Thyroid gland (tissue), 4 donors: ENCODE measurements around the gene PDZRN3.

ENCODE experiments used
- POLR2A ChIP-seq, 2 donors: fragments of 450-650 bp; IDR thresholded peaks; one replicate each; pipeline ENCODE4 v1.6.1; 2017; ENCODE audit warnings: antibody characterized with exemption in 2 of 2, mild to moderate bottlenecking in 2 of 2, moderate library complexity in 1 of 2
- TF ChIP-seq, protein P1 (sequence below), 6 experiments: fragments of 200-600 bp in 3 of 6; fragments of 450-650 bp in 3 of 6; sonication (generic) in 3 of 6; IDR thresholded peaks; one replicate each; pipeline ENCODE4 v1.5.1; 2016 to 2019; ENCODE audit warnings: antibody characterized with exemption in 6 of 6, mild to moderate bottlenecking in 2 of 6, inconsistent platforms in 1 of 6, moderate library complexity in 1 of 6

- no peak for TF ChIP-seq POLR2A (IDR thresholded peaks at IDR 0.05)
- TF ChIP-seq, protein P1, sequence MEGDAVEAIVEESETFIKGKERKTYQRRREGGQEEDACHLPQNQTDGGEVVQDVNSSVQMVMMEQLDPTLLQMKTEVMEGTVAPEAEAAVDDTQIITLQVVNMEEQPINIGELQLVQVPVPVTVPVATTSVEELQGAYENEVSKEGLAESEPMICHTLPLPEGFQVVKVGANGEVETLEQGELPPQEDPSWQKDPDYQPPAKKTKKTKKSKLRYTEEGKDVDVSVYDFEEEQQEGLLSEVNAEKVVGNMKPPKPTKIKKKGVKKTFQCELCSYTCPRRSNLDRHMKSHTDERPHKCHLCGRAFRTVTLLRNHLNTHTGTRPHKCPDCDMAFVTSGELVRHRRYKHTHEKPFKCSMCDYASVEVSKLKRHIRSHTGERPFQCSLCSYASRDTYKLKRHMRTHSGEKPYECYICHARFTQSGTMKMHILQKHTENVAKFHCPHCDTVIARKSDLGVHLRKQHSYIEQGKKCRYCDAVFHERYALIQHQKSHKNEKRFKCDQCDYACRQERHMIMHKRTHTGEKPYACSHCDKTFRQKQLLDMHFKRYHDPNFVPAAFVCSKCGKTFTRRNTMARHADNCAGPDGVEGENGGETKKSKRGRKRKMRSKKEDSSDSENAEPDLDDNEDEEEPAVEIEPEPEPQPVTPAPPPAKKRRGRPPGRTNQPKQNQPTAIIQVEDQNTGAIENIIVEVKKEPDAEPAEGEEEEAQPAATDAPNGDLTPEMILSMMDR (IDR thresholded peaks at IDR 0.05): no peak
Observed at GRCh38 chr3:73605412-73605811, 19.3 kb downstream of the PDZRN3 start.
